ENCODE results near the gene XPC. TPM values are rescaled to one million over a fixed set of nuclear protein-coding genes. Genes with fewer than 3 reads are reported as not detected.
"Not testable (repeated sequence)": the region's sequence is repeated elsewhere in the genome, so short reads cannot be mapped to it uniquely, and the experiment has no call there.

The XPC gene
- total RNA-seq, 1 donor, result 52.1 TPM

GRCh38 chr3:14121859-14122258 is 56.5 kb downstream of the XPC start:
- H3K9me3 ChIP-seq (ENCODE audit: low read depth, low read length), result no peaks in the 10 kb centered on the region
- H3K4me1 ChIP-seq (ENCODE audit: insufficient read depth, low read length), result peaks cover 20% of the 10 kb centered on the region
- no peak overlapping the region for H3K27ac ChIP-seq (ENCODE audit: low read depth, low read length)
- H2AFZ ChIP-seq (ENCODE audit: low read length), result no peak overlapping the region
- peaks cover 4% of the 10 kb centered on the region for H3K36me3 ChIP-seq (ENCODE audit: insufficient read depth, low read length)
- H4K20me1 ChIP-seq (ENCODE audit: insufficient read depth, low read length), result peaks cover 11% of the 10 kb centered on the region
- H3K79me2 ChIP-seq (ENCODE audit: insufficient read depth, low read length), result peaks cover 35% of the 10 kb centered on the region
- no peak overlapping the region for H3K4me2 ChIP-seq (ENCODE audit: insufficient read depth, low read length)
- no peak for TF ChIP-seq CTCF (IDR thresholded peaks at IDR 0.05; ENCODE audit: extremely low read depth, low read depth, low read length)
- DNase-seq (ENCODE audit: insufficient read length, low spot score, missing footprints), result no peak
- H3K27me3 ChIP-seq (ENCODE audit: insufficient read depth, low read length), result no peaks in the 10 kb centered on the region
- H3K4me3 ChIP-seq (ENCODE audit: insufficient read depth, low read length), result no peak overlapping the region

- H4K20me1 ChIP-seq (ENCODE audit: insufficient read depth, low read length); H3K27me3 ChIP-seq (ENCODE audit: insufficient read depth, low read length); H3K4me3 ChIP-seq (ENCODE audit: insufficient read depth, low read length); H3K4me2 ChIP-seq (ENCODE audit: insufficient read depth, low read length); H2AFZ ChIP-seq (ENCODE audit: low read length); H3K9me3 ChIP-seq (ENCODE audit: low read depth, low read length); DNase-seq (ENCODE audit: insufficient read length, low spot score, missing footprints); H3K36me3 ChIP-seq (ENCODE audit: insufficient read depth, low read length); H3K27ac ChIP-seq (ENCODE audit: low read depth, low read length): not testable (repeated sequence)
- H3K79me2 ChIP-seq (ENCODE audit: insufficient read depth, low read length), result peaks cover 26% of the 10 kb centered on the region
- peaks cover 11% of the 10 kb centered on the region for H3K4me1 ChIP-seq (ENCODE audit: insufficient read depth, low read length)
Measured at GRCh38 chr3:14120921-14121448, 57.4 kb downstream of the XPC start.

- H3K27me3 ChIP-seq (ENCODE audit: insufficient read depth, low read length), result no peaks in the 10 kb centered on the region
- no peaks in the 10 kb centered on the region for H3K9me3 ChIP-seq (ENCODE audit: low read depth, low read length)
- peaks cover 7% of the 10 kb centered on the region for H3K4me1 ChIP-seq (ENCODE audit: insufficient read depth, low read length)
- no peaks in the 10 kb centered on the region for H4K20me1 ChIP-seq (ENCODE audit: insufficient read depth, low read length)
- DNase-seq (ENCODE audit: insufficient read length, low spot score, missing footprints), result no peak
- H3K36me3 ChIP-seq (ENCODE audit: insufficient read depth, low read length), result peaks cover 10% of the 10 kb centered on the region
- no peak for TF ChIP-seq CTCF (IDR thresholded peaks at IDR 0.05; ENCODE audit: extremely low read depth, low read depth, low read length)
- no peak overlapping the region for H3K4me3 ChIP-seq (ENCODE audit: insufficient read depth, low read length)
- H2AFZ ChIP-seq (ENCODE audit: low read length), result no peak overlapping the region
- H3K79me2 ChIP-seq (ENCODE audit: insufficient read depth, low read length), result peaks cover 23% of the 10 kb centered on the region
- H3K27ac ChIP-seq (ENCODE audit: low read depth, low read length), result no peak overlapping the region
- no peak overlapping the region for H3K4me2 ChIP-seq (ENCODE audit: insufficient read depth, low read length)
Measured at GRCh38 chr3:14120111-14120920, 58.1 kb downstream of the XPC start.

- TF ChIP-seq CTCF (IDR thresholded peaks at IDR 0.05; ENCODE audit: extremely low read depth, low read depth, low read length), result no peak
- H3K4me3 ChIP-seq (ENCODE audit: insufficient read depth, low read length), result no peak overlapping the region
- no peak overlapping the region for H3K27ac ChIP-seq (ENCODE audit: low read depth, low read length)
- peaks cover 16% of the 10 kb centered on the region for H3K36me3 ChIP-seq (ENCODE audit: insufficient read depth, low read length)
- H3K9me3 ChIP-seq (ENCODE audit: low read depth, low read length), result no peaks in the 10 kb centered on the region
- H3K79me2 ChIP-seq (ENCODE audit: insufficient read depth, low read length), result peaks cover 20% of the 10 kb centered on the region
- peaks cover 7% of the 10 kb centered on the region for H3K4me1 ChIP-seq (ENCODE audit: insufficient read depth, low read length)
- H3K4me2 ChIP-seq (ENCODE audit: insufficient read depth, low read length), result no peak overlapping the region
- no peak overlapping the region for H2AFZ ChIP-seq (ENCODE audit: low read length)
- no peaks in the 10 kb centered on the region for H3K27me3 ChIP-seq (ENCODE audit: insufficient read depth, low read length)
- no peak for DNase-seq (ENCODE audit: insufficient read length, low spot score, missing footprints)
- no peaks in the 10 kb centered on the region for H4K20me1 ChIP-seq (ENCODE audit: insufficient read depth, low read length)
Measured at GRCh38 chr3:14119651-14120050, 58.8 kb downstream of the XPC start.

Data from osteoblast (primary cell).